Tibial nerve (tissue), 3 donors: ENCODE results near the gene FBF1.
A peak's percentile ranks its signal among the peaks of the same experiment; 100 is the strongest.

ENCODE experiments used
- POLR2A ChIP-seq, 2 donors: fragments of 450-650 bp; IDR thresholded peaks; one replicate each; pipeline ENCODE4 v1.6.1; 2017; ENCODE audit warnings: antibody characterized with exemption in 2 of 2, mild to moderate bottlenecking in 2 of 2, moderate library complexity in 2 of 2
- TF ChIP-seq, protein P1 (sequence below), 5 experiments: fragments of 200-600 bp in 3 of 5; fragments of 450-650 bp in 2 of 5; sonication (generic) in 3 of 5; IDR thresholded peaks; one replicate each; pipeline ENCODE4 v1.5.1; 2016 to 2019; ENCODE audit warnings: antibody characterized with exemption in 5 of 5, mild to moderate bottlenecking in 3 of 5, moderate library complexity in 2 of 5

DNA sequence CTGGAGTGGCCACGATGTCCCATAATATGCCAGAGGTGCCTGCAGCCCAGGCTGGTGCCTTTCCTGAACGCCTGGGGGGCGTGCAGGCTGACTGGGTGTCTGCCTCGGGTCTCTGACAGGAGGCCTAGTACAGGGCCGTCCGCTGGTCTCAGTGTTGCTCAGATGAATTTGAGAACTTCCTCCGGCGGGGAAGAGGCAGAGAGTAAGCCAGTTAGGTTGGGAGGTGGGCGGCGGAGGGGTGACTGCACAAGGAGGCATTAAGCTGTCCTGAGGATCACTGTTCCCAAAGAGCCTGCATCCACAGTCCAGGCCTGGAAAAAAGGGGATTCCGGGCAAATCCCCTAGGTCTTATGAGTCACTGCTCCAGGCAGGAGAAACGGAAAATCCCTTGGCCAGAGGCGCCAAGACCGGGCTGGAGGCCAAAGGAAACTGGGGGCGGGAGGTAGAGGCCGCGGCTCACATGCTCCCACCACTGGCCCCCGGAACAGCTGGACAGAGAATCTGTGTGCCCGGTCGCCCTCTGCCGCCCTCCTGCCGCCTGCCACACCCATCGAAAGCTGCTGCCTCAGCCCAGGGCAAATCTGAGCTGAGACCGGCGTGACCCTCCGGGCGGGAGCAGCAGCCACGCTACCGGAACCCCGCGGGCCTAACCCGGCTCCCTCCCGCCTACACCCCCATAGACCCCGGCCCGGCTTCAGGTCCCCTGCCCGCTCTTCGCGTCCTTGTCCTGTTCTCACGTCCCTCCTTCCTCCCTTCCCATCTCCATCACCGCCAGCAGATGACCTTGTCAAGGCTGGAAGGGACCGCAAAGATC is 63.7 kb downstream of the FBF1 start:
- TF ChIP-seq, protein P1, sequence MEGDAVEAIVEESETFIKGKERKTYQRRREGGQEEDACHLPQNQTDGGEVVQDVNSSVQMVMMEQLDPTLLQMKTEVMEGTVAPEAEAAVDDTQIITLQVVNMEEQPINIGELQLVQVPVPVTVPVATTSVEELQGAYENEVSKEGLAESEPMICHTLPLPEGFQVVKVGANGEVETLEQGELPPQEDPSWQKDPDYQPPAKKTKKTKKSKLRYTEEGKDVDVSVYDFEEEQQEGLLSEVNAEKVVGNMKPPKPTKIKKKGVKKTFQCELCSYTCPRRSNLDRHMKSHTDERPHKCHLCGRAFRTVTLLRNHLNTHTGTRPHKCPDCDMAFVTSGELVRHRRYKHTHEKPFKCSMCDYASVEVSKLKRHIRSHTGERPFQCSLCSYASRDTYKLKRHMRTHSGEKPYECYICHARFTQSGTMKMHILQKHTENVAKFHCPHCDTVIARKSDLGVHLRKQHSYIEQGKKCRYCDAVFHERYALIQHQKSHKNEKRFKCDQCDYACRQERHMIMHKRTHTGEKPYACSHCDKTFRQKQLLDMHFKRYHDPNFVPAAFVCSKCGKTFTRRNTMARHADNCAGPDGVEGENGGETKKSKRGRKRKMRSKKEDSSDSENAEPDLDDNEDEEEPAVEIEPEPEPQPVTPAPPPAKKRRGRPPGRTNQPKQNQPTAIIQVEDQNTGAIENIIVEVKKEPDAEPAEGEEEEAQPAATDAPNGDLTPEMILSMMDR (IDR thresholded peaks at IDR 0.05), result peak in 2 of 5 experiments; percentile 5 to 36
- peak in 1 of 2 donors; percentile 49 for TF ChIP-seq POLR2A (IDR thresholded peaks at IDR 0.05)
